ENCODE measurements around the gene CARNS1.
"Not testable (repeated sequence)": the region's sequence is repeated elsewhere in the genome, so short reads cannot be mapped to it uniquely, and the experiment has no call there.

Gene CARNS1

DNA sequence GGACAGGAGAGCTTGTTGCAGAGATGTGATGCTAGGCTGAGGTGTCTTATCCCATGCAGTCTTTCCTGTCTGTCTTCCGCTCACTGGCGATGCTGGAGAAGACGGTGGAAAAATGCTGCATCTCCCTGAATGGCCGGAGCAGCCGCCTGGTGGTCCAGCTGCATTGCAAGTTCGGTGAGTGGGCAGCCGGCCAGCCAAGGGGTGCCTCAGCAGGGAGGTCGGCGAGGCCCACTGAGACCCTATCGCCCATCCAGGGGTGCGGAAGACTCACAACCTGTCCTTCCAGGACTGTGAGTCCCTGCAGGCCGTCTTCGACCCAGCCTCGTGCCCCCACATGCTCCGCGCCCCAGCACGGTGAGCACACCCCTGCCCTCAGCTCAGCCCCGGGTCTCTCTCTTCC lies 22.0 kb upstream of the CARNS1 start:
- in situ Hi-C loops (cut with MboI; ENCODE audit: low pct_unique_long_range_greater_than_20kb, low sequenced_read_pairs) = no loop called here
- no peak for DNase-seq

- DNase-seq = no peak
- in situ Hi-C loops (cut with MboI; ENCODE audit: low pct_unique_long_range_greater_than_20kb, low sequenced_read_pairs) = no loop called here
Measured at GRCh38 chr11:67393990-67394389, 21.5 kb upstream of the CARNS1 start.

- in situ Hi-C loops (cut with MboI; ENCODE audit: low pct_unique_long_range_greater_than_20kb, low sequenced_read_pairs) = no loop called here
- no peak for DNase-seq
Measured at GRCh38 chr11:67395555-67396258, 19.8 kb upstream of the CARNS1 start.

DNA sequence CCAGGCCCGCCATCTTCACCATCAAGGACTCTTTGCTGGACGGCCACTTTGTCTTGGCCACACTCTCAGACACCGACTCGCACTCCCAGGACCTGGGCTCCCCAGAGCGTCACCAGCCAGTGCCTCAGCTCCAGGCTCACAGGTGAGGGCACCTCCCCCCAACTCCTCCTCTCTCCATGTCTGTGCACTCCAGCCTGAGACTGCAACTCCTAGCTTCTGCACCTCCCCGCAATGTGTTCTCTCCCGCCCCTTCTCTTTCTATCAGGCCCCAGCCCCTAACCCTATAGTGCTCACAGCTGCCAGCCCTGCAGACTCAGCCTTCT lies 19.3 kb upstream of the CARNS1 start:
- in situ Hi-C loops (cut with MboI; ENCODE audit: low pct_unique_long_range_greater_than_20kb, low sequenced_read_pairs) = no loop called here
- no peak for DNase-seq

DNA sequence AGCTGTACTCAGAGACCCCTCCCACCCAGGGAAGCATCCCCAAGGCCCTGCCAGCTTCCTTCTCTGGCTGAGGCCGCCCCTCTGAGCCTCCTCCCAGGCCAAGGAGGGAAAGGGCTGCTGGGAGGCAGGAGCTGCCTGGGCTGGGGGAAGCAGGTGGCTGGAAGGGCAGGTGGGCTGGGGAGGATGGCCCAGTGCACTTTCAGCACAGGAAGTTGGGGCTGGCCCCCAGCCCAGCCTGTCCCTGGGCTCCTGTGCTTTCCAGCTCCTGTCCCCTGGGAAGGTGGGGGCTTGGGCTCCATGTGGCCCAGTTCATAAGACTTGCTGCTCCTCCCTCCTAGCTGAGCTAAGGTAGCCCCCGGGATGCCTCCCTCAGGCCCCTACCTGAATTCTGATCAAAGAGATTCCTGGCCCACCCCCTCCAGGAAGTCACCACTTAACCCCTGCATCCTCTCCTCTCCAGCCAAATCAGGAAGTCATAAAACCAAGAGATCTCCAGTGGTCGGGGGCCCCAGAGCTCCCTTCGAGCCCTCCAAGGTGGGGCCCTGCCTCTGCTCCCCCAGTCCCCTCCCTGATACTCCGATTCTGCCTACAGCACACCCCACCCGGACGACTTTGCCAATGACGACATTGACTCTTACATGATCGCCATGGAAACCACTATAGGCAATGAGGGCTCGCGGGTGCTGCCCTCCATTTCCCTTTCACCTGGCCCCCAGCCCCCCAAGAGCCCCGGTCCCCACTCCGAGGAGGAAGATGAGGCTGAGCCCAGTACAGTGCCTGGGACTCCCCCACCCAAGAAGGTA lies 18.7 kb upstream of the CARNS1 start:
- in situ Hi-C loops (cut with MboI; ENCODE audit: low pct_unique_long_range_greater_than_20kb, low sequenced_read_pairs) = no loop called here
- peak; percentile 44 for DNase-seq

- no peak for DNase-seq
- in situ Hi-C loops (cut with MboI; ENCODE audit: low pct_unique_long_range_greater_than_20kb, low sequenced_read_pairs) = no loop called here
Measured at GRCh38 chr11:67397536-67397935, 17.9 kb upstream of the CARNS1 start.

DNA sequence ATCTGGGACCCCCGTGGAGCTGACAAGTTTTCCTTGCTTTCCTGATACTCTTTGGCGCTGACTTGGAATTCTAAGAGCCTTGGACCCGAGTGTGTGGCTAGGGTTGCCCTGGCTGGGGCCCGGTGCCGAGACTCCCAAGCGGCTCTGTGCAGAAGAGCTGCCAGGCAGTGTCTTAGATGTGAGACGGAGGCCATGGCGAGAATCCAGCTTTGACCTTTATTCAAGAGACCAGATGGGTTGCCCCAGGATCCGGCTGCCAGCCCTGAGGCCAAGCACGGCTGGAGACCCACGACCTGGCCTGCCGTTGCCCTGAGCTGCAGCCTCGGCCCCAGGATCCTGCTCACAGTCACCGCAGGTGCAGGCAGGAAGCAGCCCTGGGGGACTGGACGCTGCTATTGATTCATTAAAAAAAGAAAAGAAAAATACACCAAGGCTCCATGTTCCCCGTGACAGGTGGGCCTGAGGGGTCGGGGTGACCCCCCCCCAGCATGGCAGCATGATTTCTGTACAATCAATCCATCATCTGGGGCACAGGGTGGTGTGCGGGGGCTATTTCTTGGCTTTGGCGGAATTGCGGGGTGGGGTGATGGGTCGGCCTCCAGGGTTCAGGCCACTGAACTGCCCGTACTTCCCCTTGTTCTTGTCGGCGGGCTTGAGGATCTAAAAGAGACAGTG lies 17.4 kb upstream of the CARNS1 start:
- in situ Hi-C loops (cut with MboI; ENCODE audit: low pct_unique_long_range_greater_than_20kb, low sequenced_read_pairs) = no loop called here
- no peak for DNase-seq

DNA sequence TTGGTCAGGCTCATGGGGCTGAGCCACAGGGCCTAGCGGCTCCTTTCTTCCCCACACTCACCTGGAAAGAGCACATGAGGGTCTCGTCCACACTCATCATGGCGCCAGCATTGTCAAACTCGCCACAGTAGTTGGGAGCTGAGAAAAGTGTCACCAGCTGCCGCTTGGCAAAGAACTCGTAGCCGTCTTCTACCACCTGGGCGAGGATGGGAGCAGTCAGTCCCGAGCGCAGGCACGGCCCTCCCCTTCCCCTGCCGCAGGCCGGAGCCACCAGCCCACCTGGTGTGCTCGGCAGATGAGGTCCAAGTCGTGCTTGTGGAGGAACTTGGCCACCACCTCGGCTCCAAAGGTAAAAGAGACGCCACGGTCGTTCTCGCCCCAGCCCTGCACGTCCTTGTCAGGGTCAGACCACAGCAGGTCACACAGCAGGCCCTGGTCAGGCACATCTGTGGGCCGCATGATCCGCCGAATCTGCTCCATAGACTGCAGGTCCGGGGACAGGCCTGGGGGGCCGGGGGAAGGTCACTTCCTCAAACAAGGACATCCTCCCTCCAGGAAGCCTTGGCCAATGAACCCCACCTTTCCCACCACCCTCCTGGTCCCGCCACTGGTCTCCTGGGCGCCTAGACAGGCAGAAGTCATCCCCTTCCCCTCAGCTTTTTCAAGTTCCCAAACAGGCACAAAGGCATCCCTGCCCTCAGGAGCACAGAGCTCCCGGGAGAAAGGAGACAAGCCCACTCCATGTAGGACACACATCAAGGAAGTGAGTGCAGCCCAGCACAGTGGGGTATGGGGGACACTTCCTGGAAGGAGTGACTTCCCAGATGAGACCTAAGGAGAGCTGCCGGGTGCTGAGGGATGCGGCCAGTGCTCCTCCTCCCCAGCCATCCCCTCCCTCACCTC lies 16.6 kb upstream of the CARNS1 start:
- no peak for DNase-seq
- in situ Hi-C loops (cut with MboI; ENCODE audit: low pct_unique_long_range_greater_than_20kb, low sequenced_read_pairs) = no loop called here

- in situ Hi-C loops (cut with MboI; ENCODE audit: low pct_unique_long_range_greater_than_20kb, low sequenced_read_pairs) = no loop called here
- DNase-seq = no peak
Measured at GRCh38 chr11:67400251-67400941, 15.1 kb upstream of the CARNS1 start.

DNA sequence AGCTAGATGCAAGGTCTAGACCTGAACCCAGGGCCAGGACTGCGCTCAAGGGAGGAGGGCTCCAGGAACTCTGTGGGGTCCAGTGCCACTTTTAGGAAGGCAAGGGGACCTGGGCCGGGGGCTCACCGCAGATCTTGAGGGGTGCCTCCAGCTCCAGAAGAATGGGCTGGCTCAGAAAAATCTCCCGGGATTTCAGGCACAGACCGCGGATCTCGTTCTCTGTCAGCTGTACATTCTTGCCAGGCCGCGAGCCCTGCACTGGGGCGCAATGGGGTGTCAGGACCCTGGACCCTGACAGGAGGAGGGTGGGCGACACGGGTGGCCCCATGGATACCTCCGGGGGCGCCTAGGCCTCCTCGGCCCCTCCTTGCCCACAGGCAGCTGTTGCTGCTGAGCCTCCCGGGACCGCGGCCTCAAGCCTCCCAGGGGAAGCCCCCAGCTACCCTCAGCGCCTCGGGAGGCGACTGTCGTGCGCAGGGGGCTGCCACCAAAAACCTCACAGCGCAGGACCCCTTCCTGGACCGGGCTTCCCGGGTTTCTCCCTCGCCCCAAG lies 14.5 kb upstream of the CARNS1 start:
- DNase-seq = no peak
- in situ Hi-C loops (cut with MboI; ENCODE audit: low pct_unique_long_range_greater_than_20kb, low sequenced_read_pairs) = no loop called here

GRCh38 chr11:67401495-67402191 lies 13.8 kb upstream of the CARNS1 start, which contains the start of gene PPP1CA:
TSS of gene PPP1CA (minus strand) at chr11:67401858. CDS start at chr11:67401782, 76 bp downstream.
- in situ Hi-C loops (cut with MboI; ENCODE audit: low pct_unique_long_range_greater_than_20kb, low sequenced_read_pairs) = no loop called here
- peak; percentile 83 for DNase-seq

GRCh38 chr11:67402192-67402839 lies 13.2 kb upstream of the CARNS1 start:
- in situ Hi-C loops (cut with MboI; ENCODE audit: low pct_unique_long_range_greater_than_20kb, low sequenced_read_pairs); DNase-seq: not testable (repeated sequence)

DNA sequence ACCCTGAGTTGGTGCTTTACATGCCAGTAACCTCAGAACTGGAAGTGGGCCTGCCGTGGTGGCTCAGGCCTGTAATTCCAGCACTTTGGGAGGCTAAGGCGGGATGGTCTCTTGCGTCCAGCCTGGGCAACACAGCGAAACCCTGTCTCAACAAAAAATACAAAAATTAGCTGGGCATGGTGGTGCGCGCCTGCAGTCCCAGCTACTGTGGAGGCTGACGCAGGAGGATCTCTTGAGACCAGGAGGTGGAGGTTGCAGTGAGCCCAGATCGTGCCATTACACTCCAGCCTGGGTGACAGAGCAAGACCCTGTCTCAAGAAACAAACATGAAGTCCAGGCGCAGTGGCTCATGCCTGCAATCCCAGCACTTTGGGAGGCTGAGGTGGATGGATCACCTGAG lies 12.4 kb upstream of the CARNS1 start:
- in situ Hi-C loops (cut with MboI; ENCODE audit: low pct_unique_long_range_greater_than_20kb, low sequenced_read_pairs) = not testable (repeated sequence)

DNA sequence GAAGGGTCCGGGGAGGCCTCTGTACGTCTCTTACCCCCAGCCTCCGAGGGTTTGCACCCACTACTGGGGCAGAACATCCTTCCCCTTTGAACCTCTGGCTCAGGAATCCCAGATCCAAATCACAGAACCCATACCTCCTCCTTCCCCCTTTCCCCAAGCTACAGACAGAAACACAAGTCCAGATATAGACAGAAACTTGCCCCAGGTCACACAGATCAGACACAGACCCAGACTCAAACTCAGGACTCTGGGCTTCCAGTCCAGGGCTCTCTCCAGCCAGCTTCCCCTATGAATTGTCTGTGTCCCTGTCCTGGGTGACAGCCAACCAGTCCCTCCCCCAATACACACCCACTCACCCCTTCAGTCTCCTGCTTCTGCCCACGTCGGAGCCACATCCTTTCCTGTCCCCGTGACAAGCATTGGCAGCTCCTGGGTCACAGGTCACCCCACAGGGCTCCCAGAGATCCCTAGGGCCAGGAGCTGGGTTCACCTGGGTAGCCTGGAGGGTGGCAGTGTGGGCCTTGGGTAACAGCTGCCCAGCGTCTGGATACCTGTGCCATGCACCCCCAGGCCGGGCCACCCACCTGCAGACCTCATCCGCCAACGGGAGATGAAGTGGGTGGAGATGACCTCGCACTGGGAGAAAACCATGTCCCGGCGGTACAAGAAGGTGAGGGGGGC lies 10.8 kb upstream of the CARNS1 start:
- peak; percentile 23 for DNase-seq
- in situ Hi-C loops (cut with MboI; ENCODE audit: low pct_unique_long_range_greater_than_20kb, low sequenced_read_pairs) = no loop called here

More for the DNA sequence above, 12.4 kb upstream of the CARNS1 start:
- DNase-seq = not testable (repeated sequence)

- in situ Hi-C loops (cut with MboI; ENCODE audit: low pct_unique_long_range_greater_than_20kb, low sequenced_read_pairs) = no loop called here
- DNase-seq = no peak
Measured at GRCh38 chr11:67405196-67405567, 10.3 kb upstream of the CARNS1 start.

DNA sequence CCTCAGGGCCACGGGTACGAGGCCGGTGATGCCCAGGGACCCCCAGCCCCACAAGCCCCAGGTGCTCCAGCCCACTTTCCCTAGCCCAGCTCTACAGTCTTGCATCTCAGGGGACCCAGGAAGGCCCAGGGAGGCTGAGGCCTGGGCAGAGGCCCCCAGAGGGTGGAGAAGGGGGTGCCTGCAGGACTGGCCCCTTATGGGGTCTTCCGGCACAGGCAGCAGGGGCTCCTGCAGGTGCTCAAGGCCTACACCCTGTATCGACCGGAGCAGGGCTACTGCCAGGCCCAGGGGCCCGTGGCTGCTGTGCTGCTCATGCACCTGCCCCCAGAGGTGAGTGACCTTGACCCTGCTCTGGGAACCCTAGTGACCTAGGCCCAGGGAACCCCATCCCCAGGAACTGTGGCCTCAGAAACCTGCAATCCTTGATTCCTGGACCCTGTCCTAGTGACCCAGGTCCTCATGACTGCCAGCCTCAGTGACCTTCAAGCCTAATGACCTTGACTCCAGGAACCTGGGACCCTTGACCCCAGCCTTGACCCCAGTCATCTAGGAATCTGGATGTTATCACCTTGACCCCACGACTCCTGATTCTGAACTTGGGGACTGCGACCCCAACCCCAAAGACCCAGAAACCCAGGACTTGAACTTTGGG lies 9.7 kb upstream of the CARNS1 start:
- in situ Hi-C loops (cut with MboI; ENCODE audit: low pct_unique_long_range_greater_than_20kb, low sequenced_read_pairs) = no loop called here
- DNase-seq = no peak
